ENCODE measurements around the gene MIEF1. TPM values are rescaled to one million over a fixed set of nuclear protein-coding genes. Genes with fewer than 3 reads are reported as not detected.

The MIEF1 gene
- total RNA-seq, 4 donors from 2014 or later = 16.5 to 51.0 (median 41.3) TPM

DNA sequence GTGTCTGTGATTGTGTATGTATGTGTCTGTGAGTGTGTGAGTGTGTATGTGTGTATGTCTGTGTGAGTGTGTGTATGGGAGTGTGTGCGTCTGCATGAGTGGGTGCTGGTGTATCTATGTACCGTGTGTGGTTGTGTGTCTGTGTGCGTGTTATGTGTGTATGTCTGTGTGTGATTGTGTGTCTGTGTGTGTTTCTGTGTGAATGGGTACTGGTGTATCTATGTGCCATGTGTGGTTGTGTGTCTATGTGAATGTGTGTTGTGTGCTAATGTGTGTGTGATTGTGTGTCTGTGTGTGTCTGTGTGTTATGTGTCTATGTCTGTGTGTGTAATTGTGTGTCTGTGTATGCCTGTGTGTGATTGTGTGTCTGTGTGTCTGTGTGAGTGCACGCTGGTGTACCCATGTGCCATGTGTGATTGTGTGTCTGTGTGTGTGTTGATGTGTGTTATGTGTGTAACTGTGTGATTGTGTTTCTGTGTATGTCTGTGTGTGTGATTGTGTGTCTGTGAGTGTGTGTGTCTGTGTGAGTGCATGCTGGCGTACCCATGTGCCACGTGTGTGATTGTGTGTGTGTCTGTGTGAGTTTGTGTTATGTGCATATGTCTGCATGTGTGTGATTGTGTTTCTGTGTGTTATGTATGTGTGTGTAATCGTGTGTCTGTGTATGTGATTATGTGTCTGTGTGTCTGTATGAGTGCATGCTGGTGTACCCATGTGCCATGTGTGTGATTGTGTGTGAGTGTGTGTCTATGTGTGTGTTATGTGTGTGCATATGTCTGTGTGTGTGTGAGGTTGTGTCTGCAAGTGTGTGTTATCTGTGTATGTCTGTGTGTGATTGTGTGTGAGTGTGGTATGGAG lies 61.7 kb downstream of the MIEF1 start:
- no peak for DNase-seq
- H3K9me3 ChIP-seq = peaks cover 0 to 3% (median 0%) of the 10 kb centered on the region in 4 donors
- no peak overlapping the region for H3K4me3 ChIP-seq
- no peak overlapping the region for H3K27ac ChIP-seq
- no peaks in the 10 kb centered on the region for H3K36me3 ChIP-seq
- no peak for TF ChIP-seq POLR2A (IDR thresholded peaks at IDR 0.05)
- TF ChIP-seq, protein P1, sequence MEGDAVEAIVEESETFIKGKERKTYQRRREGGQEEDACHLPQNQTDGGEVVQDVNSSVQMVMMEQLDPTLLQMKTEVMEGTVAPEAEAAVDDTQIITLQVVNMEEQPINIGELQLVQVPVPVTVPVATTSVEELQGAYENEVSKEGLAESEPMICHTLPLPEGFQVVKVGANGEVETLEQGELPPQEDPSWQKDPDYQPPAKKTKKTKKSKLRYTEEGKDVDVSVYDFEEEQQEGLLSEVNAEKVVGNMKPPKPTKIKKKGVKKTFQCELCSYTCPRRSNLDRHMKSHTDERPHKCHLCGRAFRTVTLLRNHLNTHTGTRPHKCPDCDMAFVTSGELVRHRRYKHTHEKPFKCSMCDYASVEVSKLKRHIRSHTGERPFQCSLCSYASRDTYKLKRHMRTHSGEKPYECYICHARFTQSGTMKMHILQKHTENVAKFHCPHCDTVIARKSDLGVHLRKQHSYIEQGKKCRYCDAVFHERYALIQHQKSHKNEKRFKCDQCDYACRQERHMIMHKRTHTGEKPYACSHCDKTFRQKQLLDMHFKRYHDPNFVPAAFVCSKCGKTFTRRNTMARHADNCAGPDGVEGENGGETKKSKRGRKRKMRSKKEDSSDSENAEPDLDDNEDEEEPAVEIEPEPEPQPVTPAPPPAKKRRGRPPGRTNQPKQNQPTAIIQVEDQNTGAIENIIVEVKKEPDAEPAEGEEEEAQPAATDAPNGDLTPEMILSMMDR (IDR thresholded peaks at IDR 0.05) = no peak
- H3K4me1 ChIP-seq = peaks cover 0 to 6% (median 0%) of the 10 kb centered on the region in 4 donors
- no peaks in the 10 kb centered on the region for H3K27me3 ChIP-seq

DNA sequence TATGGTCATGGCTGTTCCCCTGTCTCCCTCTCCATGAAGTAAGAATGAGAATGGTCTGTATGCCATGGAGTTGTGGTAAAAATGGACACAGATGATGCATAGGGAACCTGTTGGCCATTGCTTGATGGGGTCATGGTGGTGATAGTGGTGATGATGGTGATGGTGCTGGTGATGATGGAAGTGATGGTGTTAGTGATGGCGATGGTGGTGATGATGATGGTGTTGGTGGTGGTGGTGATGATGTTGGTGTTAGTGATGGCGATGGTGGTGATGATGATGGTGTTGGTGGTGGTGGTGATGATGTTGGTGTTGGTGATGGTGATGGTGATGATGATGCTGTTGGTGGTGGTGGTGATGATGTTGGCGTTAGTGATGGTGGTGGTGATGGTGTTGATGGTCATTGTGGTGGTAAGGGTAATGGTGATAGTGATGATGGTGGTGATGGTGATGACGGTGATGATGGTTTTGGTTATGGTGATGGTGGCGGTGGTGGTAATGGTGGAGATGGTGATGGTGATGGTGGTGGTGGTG lies 63.4 kb downstream of the MIEF1 start:
- Histone ChIP-seq H3K4me3 (no peak overlapping the region), H3K27me3 (no peaks in the 10 kb centered on the region), H3K36me3 (no peaks in the 10 kb centered on the region), H3K9me3 (no peaks in the 10 kb centered on the region), H3K4me1 (peaks cover 0 to 6% (median 0%) of the 10 kb centered on the region in 4 donors), H3K27ac (no peak overlapping the region)
- no peak for DNase-seq
- TF ChIP-seq, protein P1 (IDR thresholded peaks at IDR 0.05) = no peak
- TF ChIP-seq POLR2A (IDR thresholded peaks at IDR 0.05) = no peak

DNA sequence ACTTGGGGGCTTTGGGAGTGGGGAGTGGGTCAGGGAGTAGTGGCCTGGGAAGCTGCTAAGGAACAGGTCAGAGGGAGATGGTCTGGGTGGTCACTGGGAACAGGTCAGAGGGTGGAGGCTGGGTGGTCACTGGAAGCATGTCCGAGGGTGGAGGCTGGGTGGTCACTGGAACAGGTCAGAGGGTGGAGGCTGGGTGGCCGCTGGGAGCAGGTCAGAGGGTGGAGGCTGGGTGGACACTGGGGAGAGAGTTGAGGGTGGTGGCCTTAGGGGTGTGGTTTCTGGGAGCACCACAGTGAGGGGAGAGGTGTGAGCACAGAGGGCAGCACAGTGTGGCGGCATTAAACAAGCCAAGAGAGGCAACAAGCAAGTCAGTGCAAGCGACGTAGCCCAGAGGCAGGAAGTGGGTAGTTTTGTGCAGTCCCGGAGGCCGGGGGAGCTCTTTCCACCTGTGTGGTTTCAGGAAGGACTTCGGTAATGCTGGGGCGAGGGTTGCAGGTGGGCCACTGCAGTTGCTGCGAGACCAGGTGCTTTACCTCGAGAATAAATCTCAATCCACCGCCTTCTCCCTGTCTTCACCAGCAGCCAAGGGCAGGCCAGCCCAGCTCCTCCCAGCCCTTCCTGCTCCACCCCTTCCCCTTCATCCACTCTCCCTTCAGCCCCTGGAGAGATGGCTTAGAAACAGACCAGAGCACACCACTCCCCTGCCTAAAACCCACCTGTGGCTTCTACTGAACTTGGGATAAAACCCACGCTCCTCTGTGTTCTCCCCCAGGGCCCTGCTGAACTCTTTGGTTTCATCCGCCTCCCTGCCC lies 65.3 kb downstream of the MIEF1 start:
- H3K4me1 ChIP-seq = peaks cover 0 to 6% (median 0%) of the 10 kb centered on the region in 4 donors

More for the DNA sequence above, 65.3 kb downstream of the MIEF1 start:
- Histone ChIP-seq H3K27ac (no peak overlapping the region), H3K4me3 (no peak overlapping the region), H3K36me3 (no peaks in the 10 kb centered on the region), H3K9me3 (no peaks in the 10 kb centered on the region), H3K27me3 (no peaks in the 10 kb centered on the region)
- TF ChIP-seq POLR2A (IDR thresholded peaks at IDR 0.05) = no peak
- TF ChIP-seq, protein P1 (IDR thresholded peaks at IDR 0.05) = no peak
- DNase-seq = peak in 2 of 3 donors; percentile 57 to 76

Other genes starting within 250 kb of the MIEF1 start
- 1,000 to 10,000 TPM in 3 of 4 donors, 100 to 1,000 TPM in 1; 736 to 1,914 (median 1,266) TPM for gene RPL3, start 182.7 kb upstream of the MIEF1 start, total RNA-seq
- 10 to 100 TPM in 1 of 4 donors, 1 to 10 TPM in 2, under 1 TPM in 1; 0.35 to 22.3 (median 2.5) TPM for gene SYNGR1, start 152.3 kb upstream of the MIEF1 start, total RNA-seq
- 10 to 100 TPM; 15.6 to 74.3 (median 23.4) TPM for gene TAB1, start 102.5 kb upstream of the MIEF1 start, total RNA-seq
- gene MGAT3, start 45.3 kb upstream of the MIEF1 start, total RNA-seq = 10 to 100 TPM in 3 of 4 donors, 1 to 10 TPM in 1; 5.0 to 53.7 (median 49.6) TPM
- gene ATF4, start 18.3 kb downstream of the MIEF1 start, total RNA-seq = 100 to 1,000 TPM; 222 to 550 (median 280) TPM
- gene RPS19BP1, start 30.5 kb downstream of the MIEF1 start, total RNA-seq = 100 to 1,000 TPM in 1 of 4 donors, 10 to 100 TPM in 3; 59.4 to 132 (median 93.7) TPM
- 1 to 10 TPM in 3 of 4 donors, under 1 TPM in 1; 0.95 to 6.6 (median 1.6) TPM for gene CACNA1I, start 68.5 kb downstream of the MIEF1 start, total RNA-seq